H9 (cell line): ENCODE data around the gene OR6S1. TPM values are rescaled to one million over a fixed set of nuclear protein-coding genes. Genes with fewer than 3 reads are reported as not detected.

Experiments used
- DNase-seq: peaks from one replicate; pipeline ENCODE4 v3.0.0-alpha.2; 2017
- H2AFZ ChIP-seq: one replicate; pipeline ENCODE4 v1.6.1; 2013; ENCODE audit warnings: mild to moderate bottlenecking, low read length, control low read depth, moderate library complexity
- H2AK5ac ChIP-seq: 2 replicates; pipeline ENCODE4 v1.6.1; 2013; ENCODE audit warnings: low read length, control low read depth, mixed read lengths; ENCODE audit not compliant: insufficient read length
- H2BK120ac ChIP-seq: one replicate; pipeline ENCODE4 v1.6.1; 2013; ENCODE audit warnings: low read depth, mild to moderate bottlenecking, low read length, control low read depth, inconsistent platforms; ENCODE audit not compliant: poor library complexity, severe bottlenecking
- H2BK12ac ChIP-seq: 2 replicates; pipeline ENCODE4 v1.6.1; 2013; ENCODE audit warnings: low read length, control low read depth, mixed read lengths, low read depth; ENCODE audit not compliant: insufficient read length
- H2BK15ac ChIP-seq: 2 replicates; pipeline ENCODE4 v1.6.1; 2013; ENCODE audit warnings: low read depth, low read length, control low read depth
- H2BK20ac ChIP-seq: one replicate; pipeline ENCODE4 v1.6.1; 2013; ENCODE audit warnings: low read depth, mild to moderate bottlenecking, low read length, control low read depth, inconsistent platforms; ENCODE audit not compliant: poor library complexity, severe bottlenecking
- H2BK5ac ChIP-seq: 2 replicates; pipeline ENCODE4 v1.6.1; 2013; ENCODE audit warnings: low read length, control low read depth, mixed read lengths; ENCODE audit not compliant: insufficient read length
- H3K14ac ChIP-seq: 2 replicates; pipeline ENCODE4 v1.6.1; 2013; ENCODE audit warnings: low read length, control low read depth; ENCODE audit not compliant: insufficient read depth
- H3K18ac ChIP-seq: 2 replicates; pipeline ENCODE4 v1.6.1; 2013; ENCODE audit warnings: low read depth, mild to moderate bottlenecking, mixed read lengths, low read length, control low read depth; ENCODE audit not compliant: insufficient read length
- H3K23ac ChIP-seq: 2 replicates; pipeline ENCODE4 v1.6.1; 2013; ENCODE audit warnings: low read length, control low read depth, mixed read lengths, low read depth; ENCODE audit not compliant: insufficient read length
- H3K23me2 ChIP-seq: 2 replicates; pipeline ENCODE4 v1.6.1; 2013; ENCODE audit warnings: low read depth, mild to moderate bottlenecking, mixed read lengths, low read length, control low read depth; ENCODE audit not compliant: insufficient read length, poor library complexity, severe bottlenecking
- H3K27ac ChIP-seq: 2 replicates; pipeline ENCODE4 v1.5.1; 2013; ENCODE audit warnings: low read length, control low read depth, mixed read lengths, low read depth; ENCODE audit not compliant: insufficient read length
- H3K27me3 ChIP-seq: 2 replicates; pipeline ENCODE4 v1.6.1; 2013; ENCODE audit warnings: low read length, control low read depth, inconsistent platforms; ENCODE audit not compliant: insufficient read depth
- H3K4ac ChIP-seq: 2 replicates; pipeline ENCODE4 v1.6.1; 2013; ENCODE audit warnings: low read depth, mild to moderate bottlenecking, control low read depth, inconsistent platforms, low read length, moderate library complexity
- H3K4me1 ChIP-seq: 2 replicates; pipeline ENCODE4 v1.6.1; 2013; ENCODE audit warnings: low read length, control low read depth, inconsistent platforms; ENCODE audit not compliant: insufficient read depth
- H3K4me2 ChIP-seq: 2 replicates; pipeline ENCODE4 v1.6.1; 2013; ENCODE audit warnings: low read length, control low read depth, mixed read lengths; ENCODE audit not compliant: insufficient read length, insufficient read depth
- H3K56ac ChIP-seq: 2 replicates; pipeline ENCODE4 v1.6.1; 2013; ENCODE audit warnings: low read depth, mild to moderate bottlenecking, mixed read lengths, low read length, control low read depth; ENCODE audit not compliant: insufficient read length
- H3K79me1 ChIP-seq: 2 replicates; pipeline ENCODE4 v1.6.1; 2013; ENCODE audit warnings: low read depth, mild to moderate bottlenecking, moderate library complexity, low read length, control low read depth, inconsistent platforms; ENCODE audit not compliant: insufficient read depth, poor library complexity, severe bottlenecking
- H3K79me2 ChIP-seq: 2 replicates; pipeline ENCODE4 v1.6.1; 2013; ENCODE audit warnings: low read length, control low read depth, inconsistent platforms; ENCODE audit not compliant: insufficient read depth
- H3K9ac ChIP-seq: 2 replicates; pipeline ENCODE4 v1.6.1; 2013; ENCODE audit warnings: low read length, control low read depth, mixed read lengths; ENCODE audit not compliant: insufficient read length; ENCODE audit errors: extremely low read depth
- H3K9me3 ChIP-seq: one replicate; pipeline ENCODE4 v1.6.1; 2013; ENCODE audit warnings: low read depth, low read length, inconsistent platforms; ENCODE audit not compliant: control insufficient read depth
- H3T11ph ChIP-seq: one replicate; pipeline ENCODE4 v1.6.1; 2013; ENCODE audit warnings: mild to moderate bottlenecking, low read length, control low read depth, inconsistent platforms
- H4K20me1 ChIP-seq: one replicate; pipeline ENCODE4 v1.6.1; 2013; ENCODE audit not compliant: control insufficient read depth, insufficient read length, insufficient read depth
- H4K5ac ChIP-seq: 2 replicates; pipeline ENCODE4 v1.6.1; 2013; ENCODE audit warnings: low read depth, mild to moderate bottlenecking, mixed read lengths, low read length, control low read depth; ENCODE audit not compliant: insufficient read length
- H4K8ac ChIP-seq: replicated peaks from 2 replicates; pipeline ENCODE4 v1.6.1; 2013; ENCODE audit warnings: low read length, control low read depth, mixed read lengths, low read depth; ENCODE audit not compliant: insufficient read length
- H4K91ac ChIP-seq: 2 replicates; pipeline ENCODE4 v1.6.1; 2013; ENCODE audit warnings: low read depth, mild to moderate bottlenecking, moderate library complexity, mixed read lengths, low read length, control low read depth; ENCODE audit not compliant: insufficient read length
- H3K27ac Mint-ChIP-seq, 3 experiments: 2 replicates in 2 of 3; 3 replicates in 1 of 3; pipeline ENCODE4 v1.8.0; 2020 to 2021; ENCODE audit warnings: mixed read lengths in 3 of 3, mild to moderate bottlenecking in 1 of 3, moderate library complexity in 1 of 3
- H3K27me3 Mint-ChIP-seq: 2 replicates; pipeline ENCODE4 v1.8.0; 2021; ENCODE audit warnings: low read depth, mild to moderate bottlenecking, moderate library complexity, mixed read lengths
- H3K36me3 Mint-ChIP-seq, 3 experiments: 2 replicates in 2 of 3; 3 replicates in 1 of 3; pipeline ENCODE4 v1.8.0; 2020 to 2021; ENCODE audit warnings: low read depth in 3 of 3, mixed read lengths in 3 of 3; ENCODE audit not compliant: insufficient read depth in 1 of 3
- H3K4me1 Mint-ChIP-seq, 2 experiments: 2 replicates each; pipeline ENCODE4 v1.8.0; 2020; ENCODE audit warnings: mixed read lengths in 2 of 2
- H3K4me3 Mint-ChIP-seq, 2 experiments: 2 replicates in 1 of 2; 3 replicates in 1 of 2; pipeline ENCODE4 v1.8.0; 2020 to 2021; ENCODE audit warnings: mild to moderate bottlenecking in 2 of 2, mixed read lengths in 2 of 2, moderate library complexity in 1 of 2
- H3K9me3 Mint-ChIP-seq, 2 experiments: 2 replicates in 1 of 2; 3 replicates in 1 of 2; pipeline ENCODE4 v1.8.0; 2020; ENCODE audit warnings: mild to moderate bottlenecking in 2 of 2, mixed read lengths in 2 of 2, moderate library complexity in 1 of 2
- WGBS: extraction: QIAGEN DNeasy Blood & Tissue Kit; methylation state at CpG from one replicate; pipeline ENCODE4 v1.1.7; 2013; ENCODE audit warnings: missing lambda C conversion rate, low lambda C conversion rate, mixed read lengths; ENCODE audit not compliant: insufficient read length; ENCODE audit errors: extremely low coverage; 5-methylcytosine and 5-hydroxymethylcytosine counted together
- total RNA-seq: library from RNA; stranded (reverse); gene quantifications from 2 replicates; pipeline ENCODE4 v1.2.1, GENCODE V29; 2021
- TF ChIP-seq, protein P1 (sequence below): fragments of 200-600 bp; sonication (generic); conservative IDR thresholded peaks from 3 replicates; pipeline ENCODE4 v1.8.0; 2021; ENCODE audit warnings: antibody characterized with exemption, mild to moderate bottlenecking

OR6S1 gene
- total RNA-seq, 1 experiment from 2014 or later, result not detected

DNA sequence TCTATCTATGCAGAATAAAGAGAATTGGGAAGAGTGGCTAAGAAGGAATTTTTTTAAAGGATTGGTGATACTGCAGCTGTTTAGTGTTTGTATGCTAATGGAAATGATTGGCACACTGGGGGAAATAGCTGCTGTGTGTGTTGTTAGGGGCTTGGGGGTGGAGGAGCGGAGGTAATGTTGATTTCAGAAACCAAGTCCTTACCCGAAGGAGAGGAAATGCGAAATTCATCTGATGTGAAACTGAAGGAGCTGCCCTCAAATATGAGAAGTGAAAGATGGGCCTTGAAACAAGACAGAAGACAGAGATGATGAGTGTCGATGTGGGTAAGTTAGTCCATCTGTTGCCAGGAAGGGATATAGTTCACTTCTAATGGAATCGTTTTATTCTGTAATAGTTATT lies 29.1 kb downstream of the OR6S1 start:
- no peak overlapping the region for H3T11ph ChIP-seq
- Mint-ChIP-seq H3K27me3 (no peaks in the 10 kb centered on the region), H3K27ac (no peak overlapping the region), H3K4me3 (no peak overlapping the region), H3K4me1 (peaks cover 9 to 14% of the 10 kb centered on the region in 2 experiments), H3K9me3 (no peaks in the 10 kb centered on the region; a peak in 1 of 5 replicates), H3K36me3 (no peaks in the 10 kb centered on the region)
- H2BK15ac ChIP-seq, result no peak overlapping the region
- no peak overlapping the region for H3K23ac ChIP-seq
- H4K8ac ChIP-seq, result no peak overlapping the region
- no peak overlapping the region for H3K27ac ChIP-seq
- no peak overlapping the region for H2BK120ac ChIP-seq
- TF ChIP-seq, protein P1, sequence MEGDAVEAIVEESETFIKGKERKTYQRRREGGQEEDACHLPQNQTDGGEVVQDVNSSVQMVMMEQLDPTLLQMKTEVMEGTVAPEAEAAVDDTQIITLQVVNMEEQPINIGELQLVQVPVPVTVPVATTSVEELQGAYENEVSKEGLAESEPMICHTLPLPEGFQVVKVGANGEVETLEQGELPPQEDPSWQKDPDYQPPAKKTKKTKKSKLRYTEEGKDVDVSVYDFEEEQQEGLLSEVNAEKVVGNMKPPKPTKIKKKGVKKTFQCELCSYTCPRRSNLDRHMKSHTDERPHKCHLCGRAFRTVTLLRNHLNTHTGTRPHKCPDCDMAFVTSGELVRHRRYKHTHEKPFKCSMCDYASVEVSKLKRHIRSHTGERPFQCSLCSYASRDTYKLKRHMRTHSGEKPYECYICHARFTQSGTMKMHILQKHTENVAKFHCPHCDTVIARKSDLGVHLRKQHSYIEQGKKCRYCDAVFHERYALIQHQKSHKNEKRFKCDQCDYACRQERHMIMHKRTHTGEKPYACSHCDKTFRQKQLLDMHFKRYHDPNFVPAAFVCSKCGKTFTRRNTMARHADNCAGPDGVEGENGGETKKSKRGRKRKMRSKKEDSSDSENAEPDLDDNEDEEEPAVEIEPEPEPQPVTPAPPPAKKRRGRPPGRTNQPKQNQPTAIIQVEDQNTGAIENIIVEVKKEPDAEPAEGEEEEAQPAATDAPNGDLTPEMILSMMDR, result no peak
- H3K4me1 ChIP-seq, result no peaks in the 10 kb centered on the region; the same call in 1 of the 2 replicates
- WGBS, result no CpG with 5 or more reads among the region's 5 CpGs
- H3K9me3 ChIP-seq, result no peaks in the 10 kb centered on the region
- no peak overlapping the region for H3K4me2 ChIP-seq
- peaks cover 5% of the 10 kb centered on the region for H3K23me2 ChIP-seq
- no peak overlapping the region for H3K14ac ChIP-seq
- H3K27me3 ChIP-seq, result no peaks in the 10 kb centered on the region
- no peak overlapping the region for H2AFZ ChIP-seq
- no peak overlapping the region for H3K18ac ChIP-seq
- H2BK12ac ChIP-seq, result no peak overlapping the region
- no peak overlapping the region for H2BK20ac ChIP-seq
- H3K9ac ChIP-seq, result no peak overlapping the region
- no peak overlapping the region for H3K4ac ChIP-seq
- H2AK5ac ChIP-seq, result no peak overlapping the region
- no peak overlapping the region for H2BK5ac ChIP-seq
- H3K79me1 ChIP-seq, result no peaks in the 10 kb centered on the region
- no peak overlapping the region for H4K5ac ChIP-seq
- H3K56ac ChIP-seq, result no peak overlapping the region
- no peaks in the 10 kb centered on the region for H3K79me2 ChIP-seq
- DNase-seq, result no peak
- no peak overlapping the region for H4K91ac ChIP-seq
- H4K20me1 ChIP-seq, result no peaks in the 10 kb centered on the region
